ENCODE results near the gene TUBB6.

Gene TUBB6

DNA sequence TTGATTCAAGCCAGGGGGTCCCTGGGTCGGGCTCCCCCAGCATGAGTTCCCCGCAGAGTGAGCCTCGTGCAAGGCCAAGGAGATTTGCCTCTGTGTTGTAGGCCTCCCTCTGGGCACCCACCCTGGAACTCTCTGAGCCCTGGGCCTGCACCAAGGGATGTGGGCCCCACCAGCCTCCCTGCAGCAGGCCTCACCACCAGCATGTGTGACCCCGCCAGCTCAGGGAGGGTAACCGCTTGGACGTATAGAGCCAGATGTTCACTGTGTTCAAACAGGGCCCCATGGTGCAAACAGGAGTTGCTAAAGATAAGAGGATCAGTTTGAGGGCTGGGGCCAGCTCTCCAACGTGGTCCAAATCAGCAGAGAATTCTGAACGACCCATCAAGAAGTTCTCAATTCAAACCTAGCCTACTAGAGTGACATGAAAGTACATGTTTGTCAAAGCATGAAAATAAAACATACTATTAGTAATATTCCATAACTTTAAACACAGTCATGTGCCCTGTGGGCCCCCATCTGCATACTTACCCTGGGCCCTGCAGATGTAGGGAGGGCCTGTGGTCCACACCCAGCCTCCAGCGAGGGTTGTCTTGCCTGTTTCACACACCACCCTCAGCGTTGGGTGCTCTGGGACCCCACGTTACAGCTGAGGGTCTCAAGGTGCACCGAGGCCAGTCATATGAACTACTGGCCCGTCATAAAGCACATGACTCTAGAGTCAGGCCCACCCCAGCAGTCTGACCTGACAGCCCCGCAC, 5.5 kb upstream of the TUBB6 start:
- TF ChIP-seq, protein P1, sequence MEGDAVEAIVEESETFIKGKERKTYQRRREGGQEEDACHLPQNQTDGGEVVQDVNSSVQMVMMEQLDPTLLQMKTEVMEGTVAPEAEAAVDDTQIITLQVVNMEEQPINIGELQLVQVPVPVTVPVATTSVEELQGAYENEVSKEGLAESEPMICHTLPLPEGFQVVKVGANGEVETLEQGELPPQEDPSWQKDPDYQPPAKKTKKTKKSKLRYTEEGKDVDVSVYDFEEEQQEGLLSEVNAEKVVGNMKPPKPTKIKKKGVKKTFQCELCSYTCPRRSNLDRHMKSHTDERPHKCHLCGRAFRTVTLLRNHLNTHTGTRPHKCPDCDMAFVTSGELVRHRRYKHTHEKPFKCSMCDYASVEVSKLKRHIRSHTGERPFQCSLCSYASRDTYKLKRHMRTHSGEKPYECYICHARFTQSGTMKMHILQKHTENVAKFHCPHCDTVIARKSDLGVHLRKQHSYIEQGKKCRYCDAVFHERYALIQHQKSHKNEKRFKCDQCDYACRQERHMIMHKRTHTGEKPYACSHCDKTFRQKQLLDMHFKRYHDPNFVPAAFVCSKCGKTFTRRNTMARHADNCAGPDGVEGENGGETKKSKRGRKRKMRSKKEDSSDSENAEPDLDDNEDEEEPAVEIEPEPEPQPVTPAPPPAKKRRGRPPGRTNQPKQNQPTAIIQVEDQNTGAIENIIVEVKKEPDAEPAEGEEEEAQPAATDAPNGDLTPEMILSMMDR (IDR thresholded peaks at IDR 0.05; ENCODE audit: insufficient read depth, low read length, poor library complexity, severe bottlenecking), result no peak
- H3K4me3 ChIP-seq (replicated peaks; ENCODE audit: low read depth, low read length), result no peak overlapping the region
- no peaks in the 10 kb centered on the region for H3K36me3 ChIP-seq (ENCODE audit: control insufficient read depth, insufficient read depth, low read length)
- no peak for DNase-seq (ENCODE audit: extremely low read depth, insufficient read length)
- H3K27me3 ChIP-seq (replicated peaks; ENCODE audit: control insufficient read depth, insufficient read depth, low read length), result peaks cover 2% of the 10 kb centered on the region; the same call in 1 of the 2 replicates

DNA sequence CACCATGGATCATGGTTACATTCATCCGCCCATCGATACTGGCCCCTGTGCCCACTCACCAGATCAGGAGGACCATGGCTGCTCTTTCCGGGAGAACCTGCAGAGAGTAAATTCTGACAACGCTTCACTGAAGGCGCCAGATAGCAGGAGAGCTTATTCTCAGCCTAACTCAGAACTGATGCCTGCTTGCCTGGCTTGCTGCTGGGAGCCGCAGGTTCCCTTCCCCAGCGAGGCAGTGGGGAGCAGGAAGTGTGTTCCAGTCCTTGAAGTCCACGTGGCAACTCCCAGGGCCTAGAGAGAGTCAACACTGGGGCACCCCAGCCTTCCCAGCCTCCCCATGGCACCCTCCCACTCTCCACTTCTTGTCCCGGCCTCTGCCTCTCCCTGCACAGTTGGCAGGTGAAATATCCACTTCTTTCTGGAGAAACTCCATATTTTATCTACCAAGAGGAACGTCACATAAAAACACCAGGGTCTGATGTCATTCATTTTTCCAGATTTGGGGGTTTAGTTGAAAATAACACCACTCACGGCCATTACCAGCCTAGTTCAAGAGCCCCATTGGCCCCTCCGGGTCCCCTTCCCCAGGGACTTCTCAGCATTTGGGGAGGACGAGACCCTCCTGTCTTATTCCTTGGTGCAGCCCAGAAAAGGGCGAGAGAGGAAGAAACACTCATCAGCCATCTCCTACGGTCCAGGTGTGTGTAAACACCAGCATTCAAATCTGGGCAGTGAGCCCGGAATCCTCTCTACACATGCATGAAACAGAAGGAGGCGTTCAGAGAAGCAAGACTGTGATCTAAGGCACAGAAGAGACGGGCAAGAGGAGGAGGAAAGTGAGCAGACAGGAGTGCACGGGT, 3.5 kb upstream of the TUBB6 start:
- no peak for DNase-seq (ENCODE audit: extremely low read depth, insufficient read length)
- TF ChIP-seq, protein P1 (IDR thresholded peaks at IDR 0.05; ENCODE audit: insufficient read depth, low read length, poor library complexity, severe bottlenecking), result no peak
- Histone ChIP-seq H3K4me3 (replicated peaks; ENCODE audit: low read depth, low read length) (no peak overlapping the region), H3K36me3 (ENCODE audit: control insufficient read depth, insufficient read depth, low read length) (no peaks in the 10 kb centered on the region), H3K27me3 (replicated peaks; ENCODE audit: control insufficient read depth, insufficient read depth, low read length) (peaks cover 2% of the 10 kb centered on the region; the same call in 1 of the 2 replicates)

DNA sequence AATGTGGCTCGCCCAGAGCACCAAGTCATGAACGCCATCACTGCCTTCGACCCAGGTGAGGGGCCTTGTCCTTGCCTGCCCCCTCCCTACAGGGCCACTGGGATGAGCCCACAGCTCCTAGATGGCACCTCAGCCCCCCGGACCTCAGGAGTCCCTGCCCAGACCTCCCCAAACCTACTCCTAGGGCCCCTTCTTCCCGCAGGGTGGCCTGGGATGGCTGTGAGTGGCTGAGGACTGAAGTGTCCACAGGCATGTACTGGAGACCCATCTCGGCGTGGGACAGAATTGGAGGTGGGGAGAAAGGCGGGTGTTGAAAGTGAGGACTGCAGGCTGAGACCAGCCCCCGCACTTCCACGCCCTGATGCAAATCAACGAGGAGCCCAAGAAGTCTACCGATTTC, 2.8 kb upstream of the TUBB6 start:
- TF ChIP-seq, protein P1 (IDR thresholded peaks at IDR 0.05; ENCODE audit: insufficient read depth, low read length, poor library complexity, severe bottlenecking), result no peak
- no peaks in the 10 kb centered on the region for H3K36me3 ChIP-seq (ENCODE audit: control insufficient read depth, insufficient read depth, low read length)
- H3K4me3 ChIP-seq (replicated peaks; ENCODE audit: low read depth, low read length), result no peak overlapping the region
- peaks cover 2% of the 10 kb centered on the region; the same call in 1 of the 2 replicates for H3K27me3 ChIP-seq (replicated peaks; ENCODE audit: control insufficient read depth, insufficient read depth, low read length)
- no peak for DNase-seq (ENCODE audit: extremely low read depth, insufficient read length)

DNA sequence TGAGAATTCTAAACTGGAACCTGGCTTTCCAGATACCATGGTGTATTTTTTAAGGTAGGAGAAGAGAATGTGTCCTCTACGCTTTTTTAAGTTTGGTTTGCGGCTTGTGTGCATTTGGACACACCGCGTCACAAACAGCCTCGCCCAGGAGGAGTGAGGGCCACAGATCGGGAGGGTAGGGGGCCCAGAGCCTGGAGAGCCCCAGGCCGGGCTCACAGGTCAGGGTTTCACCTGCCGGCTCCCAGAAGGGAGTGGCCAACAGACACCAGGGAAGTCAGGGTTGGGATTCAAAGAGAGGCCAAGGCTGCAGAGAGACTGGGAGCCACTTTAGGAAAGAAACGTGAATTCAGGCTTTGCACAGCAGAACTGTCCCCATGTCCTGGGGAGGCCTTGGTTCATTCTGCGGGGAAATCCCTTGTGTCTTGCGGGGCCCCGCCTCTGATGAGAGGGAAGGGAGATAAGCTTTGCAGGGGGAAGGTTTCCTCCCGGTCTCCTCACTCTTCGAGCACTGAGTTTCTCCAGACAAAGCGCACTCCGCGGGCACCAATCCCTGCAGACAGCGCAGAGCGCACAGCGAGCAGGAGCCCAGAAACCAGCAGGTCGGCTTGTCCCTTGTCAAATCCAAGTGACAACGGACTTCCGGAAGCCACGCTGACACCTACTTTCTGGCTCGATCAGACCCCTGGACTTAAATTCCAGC, 2.0 kb upstream of the TUBB6 start:
- peaks cover 2% of the 10 kb centered on the region; the same call in 1 of the 2 replicates for H3K27me3 ChIP-seq (replicated peaks; ENCODE audit: control insufficient read depth, insufficient read depth, low read length)
- no peaks in the 10 kb centered on the region for H3K36me3 ChIP-seq (ENCODE audit: control insufficient read depth, insufficient read depth, low read length)
- no peak overlapping the region for H3K4me3 ChIP-seq (replicated peaks; ENCODE audit: low read depth, low read length)
- TF ChIP-seq, protein P1 (IDR thresholded peaks at IDR 0.05; ENCODE audit: insufficient read depth, low read length, poor library complexity, severe bottlenecking), result no peak
- DNase-seq (ENCODE audit: extremely low read depth, insufficient read length), result no peak

DNA sequence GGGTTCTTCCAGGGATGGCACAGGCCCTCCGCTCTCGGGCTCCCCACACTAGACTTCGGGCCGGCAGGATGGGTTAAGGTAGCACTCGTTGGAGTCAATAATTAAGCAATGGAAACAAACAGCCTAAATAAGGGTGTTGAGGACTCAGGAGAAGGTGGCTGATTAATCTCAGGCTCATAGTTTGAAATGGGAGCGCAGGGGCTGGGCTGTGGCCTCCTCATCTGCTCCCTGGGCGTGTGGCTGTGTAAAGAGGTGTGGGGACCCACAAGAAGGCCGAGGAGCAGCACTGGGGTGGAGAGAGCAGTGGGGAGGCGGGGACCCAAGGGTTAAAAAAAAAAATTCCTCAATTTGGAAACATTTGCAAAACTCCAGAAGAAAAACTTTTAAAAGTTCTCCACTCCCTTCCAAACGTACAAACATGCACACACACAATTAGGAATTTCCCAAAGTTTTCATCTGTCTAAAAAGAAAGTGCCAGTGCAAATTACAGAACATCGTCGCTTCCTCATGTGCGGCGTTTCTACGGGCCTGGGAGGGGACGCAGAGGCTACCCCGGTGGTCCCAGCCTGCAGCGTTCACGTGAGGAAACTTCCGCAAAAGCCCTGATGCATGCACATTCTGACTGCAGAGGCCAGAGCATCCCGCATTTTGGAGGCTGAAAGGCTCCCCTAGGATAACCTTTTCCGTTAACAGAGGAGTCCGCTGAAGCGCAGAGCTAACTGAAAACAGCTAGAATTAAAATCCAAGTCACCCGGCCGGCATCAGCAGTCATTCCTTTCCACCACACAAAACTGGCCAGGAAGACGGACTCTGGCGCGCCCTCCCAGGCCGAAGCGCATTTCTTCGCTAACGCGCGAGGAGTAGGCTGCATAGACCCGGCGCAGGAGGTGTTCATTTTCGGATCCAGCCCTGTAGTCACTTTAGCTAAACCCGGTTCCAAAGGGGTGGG, 1.0 kb upstream of the TUBB6 start:
- no peak for DNase-seq (ENCODE audit: extremely low read depth, insufficient read length)
- Histone ChIP-seq H3K36me3 (ENCODE audit: control insufficient read depth, insufficient read depth, low read length) (no peaks in the 10 kb centered on the region), H3K27me3 (replicated peaks; ENCODE audit: control insufficient read depth, insufficient read depth, low read length) (peaks cover 2% of the 10 kb centered on the region; the same call in 1 of the 2 replicates), H3K4me3 (replicated peaks; ENCODE audit: low read depth, low read length) (peak overlapping the region; percentile 10; the same call in 1 of the 2 replicates)
- TF ChIP-seq, protein P1 (IDR thresholded peaks at IDR 0.05; ENCODE audit: insufficient read depth, low read length, poor library complexity, severe bottlenecking), result no peak
